Peyer's patch (tissue), 4 donors: Measurements from ENCODE around the gene SWT1.

ENCODE experiments used
- POLR2A ChIP-seq, 2 donors: fragments of 450-650 bp; IDR thresholded peaks; one replicate each; pipeline ENCODE4 v1.5.1; 2017; ENCODE audit warnings: antibody characterized with exemption in 2 of 2, mild to moderate bottlenecking in 2 of 2, moderate library complexity in 2 of 2
- TF ChIP-seq, protein P1 (sequence below), 6 experiments: fragments of 450-650 bp in 4 of 6; fragments of 200-600 bp in 2 of 6; sonication (generic) in 1 of 6; IDR thresholded peaks; one replicate each; pipeline ENCODE4 v1.5.1; 2017 to 2019; ENCODE audit warnings: antibody characterized with exemption in 6 of 6, mild to moderate bottlenecking in 3 of 6, moderate library complexity in 1 of 6

- TF ChIP-seq, protein P1, sequence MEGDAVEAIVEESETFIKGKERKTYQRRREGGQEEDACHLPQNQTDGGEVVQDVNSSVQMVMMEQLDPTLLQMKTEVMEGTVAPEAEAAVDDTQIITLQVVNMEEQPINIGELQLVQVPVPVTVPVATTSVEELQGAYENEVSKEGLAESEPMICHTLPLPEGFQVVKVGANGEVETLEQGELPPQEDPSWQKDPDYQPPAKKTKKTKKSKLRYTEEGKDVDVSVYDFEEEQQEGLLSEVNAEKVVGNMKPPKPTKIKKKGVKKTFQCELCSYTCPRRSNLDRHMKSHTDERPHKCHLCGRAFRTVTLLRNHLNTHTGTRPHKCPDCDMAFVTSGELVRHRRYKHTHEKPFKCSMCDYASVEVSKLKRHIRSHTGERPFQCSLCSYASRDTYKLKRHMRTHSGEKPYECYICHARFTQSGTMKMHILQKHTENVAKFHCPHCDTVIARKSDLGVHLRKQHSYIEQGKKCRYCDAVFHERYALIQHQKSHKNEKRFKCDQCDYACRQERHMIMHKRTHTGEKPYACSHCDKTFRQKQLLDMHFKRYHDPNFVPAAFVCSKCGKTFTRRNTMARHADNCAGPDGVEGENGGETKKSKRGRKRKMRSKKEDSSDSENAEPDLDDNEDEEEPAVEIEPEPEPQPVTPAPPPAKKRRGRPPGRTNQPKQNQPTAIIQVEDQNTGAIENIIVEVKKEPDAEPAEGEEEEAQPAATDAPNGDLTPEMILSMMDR (IDR thresholded peaks at IDR 0.05) = no peak
- no peak for TF ChIP-seq POLR2A (IDR thresholded peaks at IDR 0.05)
These were observed 4.7 kb upstream of the SWT1 start for GRCh38 chr1:185152187-185152767.
